H9 (cell line): Measurements from ENCODE around the gene SERPINB13. TPM values are rescaled to one million over a fixed set of nuclear protein-coding genes. Genes with fewer than 3 reads are reported as not detected.

Experiments used
- DNase-seq: peaks from one replicate; pipeline ENCODE4 v3.0.0-alpha.2; 2017
- H2AFZ ChIP-seq: one replicate; pipeline ENCODE4 v1.6.1; 2013; ENCODE audit warnings: mild to moderate bottlenecking, low read length, control low read depth, moderate library complexity
- H2AK5ac ChIP-seq: 2 replicates; pipeline ENCODE4 v1.6.1; 2013; ENCODE audit warnings: low read length, control low read depth, mixed read lengths; ENCODE audit not compliant: insufficient read length
- H2BK120ac ChIP-seq: one replicate; pipeline ENCODE4 v1.6.1; 2013; ENCODE audit warnings: low read depth, mild to moderate bottlenecking, low read length, control low read depth, inconsistent platforms; ENCODE audit not compliant: poor library complexity, severe bottlenecking
- H2BK12ac ChIP-seq: 2 replicates; pipeline ENCODE4 v1.6.1; 2013; ENCODE audit warnings: low read length, control low read depth, mixed read lengths, low read depth; ENCODE audit not compliant: insufficient read length
- H2BK15ac ChIP-seq: 2 replicates; pipeline ENCODE4 v1.6.1; 2013; ENCODE audit warnings: low read depth, low read length, control low read depth
- H2BK20ac ChIP-seq: one replicate; pipeline ENCODE4 v1.6.1; 2013; ENCODE audit warnings: low read depth, mild to moderate bottlenecking, low read length, control low read depth, inconsistent platforms; ENCODE audit not compliant: poor library complexity, severe bottlenecking
- H2BK5ac ChIP-seq: 2 replicates; pipeline ENCODE4 v1.6.1; 2013; ENCODE audit warnings: low read length, control low read depth, mixed read lengths; ENCODE audit not compliant: insufficient read length
- H3K14ac ChIP-seq: 2 replicates; pipeline ENCODE4 v1.6.1; 2013; ENCODE audit warnings: low read length, control low read depth; ENCODE audit not compliant: insufficient read depth
- H3K18ac ChIP-seq: 2 replicates; pipeline ENCODE4 v1.6.1; 2013; ENCODE audit warnings: low read depth, mild to moderate bottlenecking, mixed read lengths, low read length, control low read depth; ENCODE audit not compliant: insufficient read length
- H3K23ac ChIP-seq: 2 replicates; pipeline ENCODE4 v1.6.1; 2013; ENCODE audit warnings: low read length, control low read depth, mixed read lengths, low read depth; ENCODE audit not compliant: insufficient read length
- H3K23me2 ChIP-seq: 2 replicates; pipeline ENCODE4 v1.6.1; 2013; ENCODE audit warnings: low read depth, mild to moderate bottlenecking, mixed read lengths, low read length, control low read depth; ENCODE audit not compliant: insufficient read length, poor library complexity, severe bottlenecking
- H3K27ac ChIP-seq: 2 replicates; pipeline ENCODE4 v1.5.1; 2013; ENCODE audit warnings: low read length, control low read depth, mixed read lengths, low read depth; ENCODE audit not compliant: insufficient read length
- H3K27me3 ChIP-seq: 2 replicates; pipeline ENCODE4 v1.6.1; 2013; ENCODE audit warnings: low read length, control low read depth, inconsistent platforms; ENCODE audit not compliant: insufficient read depth
- H3K4ac ChIP-seq: 2 replicates; pipeline ENCODE4 v1.6.1; 2013; ENCODE audit warnings: low read depth, mild to moderate bottlenecking, control low read depth, inconsistent platforms, low read length, moderate library complexity
- H3K4me1 ChIP-seq: 2 replicates; pipeline ENCODE4 v1.6.1; 2013; ENCODE audit warnings: low read length, control low read depth, inconsistent platforms; ENCODE audit not compliant: insufficient read depth
- H3K4me2 ChIP-seq: 2 replicates; pipeline ENCODE4 v1.6.1; 2013; ENCODE audit warnings: low read length, control low read depth, mixed read lengths; ENCODE audit not compliant: insufficient read length, insufficient read depth
- H3K56ac ChIP-seq: 2 replicates; pipeline ENCODE4 v1.6.1; 2013; ENCODE audit warnings: low read depth, mild to moderate bottlenecking, mixed read lengths, low read length, control low read depth; ENCODE audit not compliant: insufficient read length
- H3K79me1 ChIP-seq: 2 replicates; pipeline ENCODE4 v1.6.1; 2013; ENCODE audit warnings: low read depth, mild to moderate bottlenecking, moderate library complexity, low read length, control low read depth, inconsistent platforms; ENCODE audit not compliant: insufficient read depth, poor library complexity, severe bottlenecking
- H3K79me2 ChIP-seq: 2 replicates; pipeline ENCODE4 v1.6.1; 2013; ENCODE audit warnings: low read length, control low read depth, inconsistent platforms; ENCODE audit not compliant: insufficient read depth
- H3K9ac ChIP-seq: 2 replicates; pipeline ENCODE4 v1.6.1; 2013; ENCODE audit warnings: low read length, control low read depth, mixed read lengths; ENCODE audit not compliant: insufficient read length; ENCODE audit errors: extremely low read depth
- H3K9me3 ChIP-seq: one replicate; pipeline ENCODE4 v1.6.1; 2013; ENCODE audit warnings: low read depth, low read length, inconsistent platforms; ENCODE audit not compliant: control insufficient read depth
- H3T11ph ChIP-seq: one replicate; pipeline ENCODE4 v1.6.1; 2013; ENCODE audit warnings: mild to moderate bottlenecking, low read length, control low read depth, inconsistent platforms
- H4K20me1 ChIP-seq: one replicate; pipeline ENCODE4 v1.6.1; 2013; ENCODE audit not compliant: control insufficient read depth, insufficient read length, insufficient read depth
- H4K5ac ChIP-seq: 2 replicates; pipeline ENCODE4 v1.6.1; 2013; ENCODE audit warnings: low read depth, mild to moderate bottlenecking, mixed read lengths, low read length, control low read depth; ENCODE audit not compliant: insufficient read length
- H4K8ac ChIP-seq: replicated peaks from 2 replicates; pipeline ENCODE4 v1.6.1; 2013; ENCODE audit warnings: low read length, control low read depth, mixed read lengths, low read depth; ENCODE audit not compliant: insufficient read length
- H4K91ac ChIP-seq: 2 replicates; pipeline ENCODE4 v1.6.1; 2013; ENCODE audit warnings: low read depth, mild to moderate bottlenecking, moderate library complexity, mixed read lengths, low read length, control low read depth; ENCODE audit not compliant: insufficient read length
- H3K27ac Mint-ChIP-seq, 3 experiments: 2 replicates in 2 of 3; 3 replicates in 1 of 3; pipeline ENCODE4 v1.8.0; 2020 to 2021; ENCODE audit warnings: mixed read lengths in 3 of 3, mild to moderate bottlenecking in 1 of 3, moderate library complexity in 1 of 3
- H3K27me3 Mint-ChIP-seq: 2 replicates; pipeline ENCODE4 v1.8.0; 2021; ENCODE audit warnings: low read depth, mild to moderate bottlenecking, moderate library complexity, mixed read lengths
- H3K36me3 Mint-ChIP-seq, 3 experiments: 2 replicates in 2 of 3; 3 replicates in 1 of 3; pipeline ENCODE4 v1.8.0; 2020 to 2021; ENCODE audit warnings: low read depth in 3 of 3, mixed read lengths in 3 of 3; ENCODE audit not compliant: insufficient read depth in 1 of 3
- H3K4me1 Mint-ChIP-seq, 2 experiments: 2 replicates each; pipeline ENCODE4 v1.8.0; 2020; ENCODE audit warnings: mixed read lengths in 2 of 2
- H3K4me3 Mint-ChIP-seq, 2 experiments: 2 replicates in 1 of 2; 3 replicates in 1 of 2; pipeline ENCODE4 v1.8.0; 2020 to 2021; ENCODE audit warnings: mild to moderate bottlenecking in 2 of 2, mixed read lengths in 2 of 2, moderate library complexity in 1 of 2
- H3K9me3 Mint-ChIP-seq, 2 experiments: 2 replicates in 1 of 2; 3 replicates in 1 of 2; pipeline ENCODE4 v1.8.0; 2020; ENCODE audit warnings: mild to moderate bottlenecking in 2 of 2, mixed read lengths in 2 of 2, moderate library complexity in 1 of 2
- WGBS: extraction: QIAGEN DNeasy Blood & Tissue Kit; methylation state at CpG from one replicate; pipeline ENCODE4 v1.1.7; 2013; ENCODE audit warnings: missing lambda C conversion rate, low lambda C conversion rate, mixed read lengths; ENCODE audit not compliant: insufficient read length; ENCODE audit errors: extremely low coverage; 5-methylcytosine and 5-hydroxymethylcytosine counted together
- total RNA-seq: library from RNA; stranded (reverse); gene quantifications from 2 replicates; pipeline ENCODE4 v1.2.1, GENCODE V29; 2021
- TF ChIP-seq, protein P1 (sequence below): fragments of 200-600 bp; sonication (generic); conservative IDR thresholded peaks from 3 replicates; pipeline ENCODE4 v1.8.0; 2021; ENCODE audit warnings: antibody characterized with exemption, mild to moderate bottlenecking

Gene SERPINB13
- total RNA-seq, 1 experiment from 2014 or later: not detected

DNA sequence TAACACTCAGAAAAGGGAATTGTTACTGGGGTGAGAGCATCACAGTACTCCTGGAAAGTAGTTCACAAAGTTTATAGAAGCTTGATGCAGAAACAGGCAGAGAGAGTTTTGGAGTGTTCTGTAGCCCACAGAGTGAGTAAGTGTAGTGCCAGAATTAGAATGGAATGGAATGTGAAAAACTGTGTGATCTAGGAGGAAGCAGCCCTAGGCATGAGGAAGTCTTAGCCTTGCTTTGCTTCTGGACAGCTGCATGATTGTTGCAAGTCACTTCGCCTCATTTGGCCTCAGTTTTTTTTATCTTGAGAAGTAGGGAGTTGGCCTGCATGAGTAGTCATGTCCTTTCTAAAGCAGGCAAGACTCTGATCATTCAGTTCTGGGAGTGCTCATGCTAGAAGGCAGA lies 34.1 kb upstream of the SERPINB13 start:
- Histone ChIP-seq H3K18ac (no peak overlapping the region), H2BK15ac (no peak overlapping the region), H4K20me1 (no peaks in the 10 kb centered on the region), H3K9me3 (no peaks in the 10 kb centered on the region), H2BK120ac (no peak overlapping the region), H2AFZ (no peak overlapping the region), H2BK12ac (no peak overlapping the region), H2AK5ac (no peak overlapping the region), H3K23me2 (no peaks in the 10 kb centered on the region), H3K27ac (no peak overlapping the region), H3T11ph (no peak overlapping the region), H2BK5ac (no peak overlapping the region), H3K79me2 (no peaks in the 10 kb centered on the region), H2BK20ac (no peak overlapping the region), H3K79me1 (no peaks in the 10 kb centered on the region), H4K91ac (no peak overlapping the region), H4K8ac (no peak overlapping the region), H3K4me1 (no peaks in the 10 kb centered on the region), H3K9ac (no peak overlapping the region), H3K4me2 (no peak overlapping the region), H3K56ac (no peak overlapping the region), H4K5ac (no peak overlapping the region), H3K23ac (no peak overlapping the region), H3K14ac (no peak overlapping the region), H3K27me3 (no peaks in the 10 kb centered on the region), H3K4ac (no peak overlapping the region)
- peaks cover 0 to 2% of the 10 kb centered on the region in 2 experiments; a peak in 1 of 4 replicates for H3K4me1 Mint-ChIP-seq
- H3K4me3 Mint-ChIP-seq: no peak overlapping the region
- no peak for DNase-seq
- no CpG with 5 or more reads among the region's 1 CpG for WGBS
- no peaks in the 10 kb centered on the region for H3K36me3 Mint-ChIP-seq
- no peak overlapping the region; a peak in 1 of 7 replicates for H3K27ac Mint-ChIP-seq
- no peaks in the 10 kb centered on the region for H3K27me3 Mint-ChIP-seq
- TF ChIP-seq, protein P1, sequence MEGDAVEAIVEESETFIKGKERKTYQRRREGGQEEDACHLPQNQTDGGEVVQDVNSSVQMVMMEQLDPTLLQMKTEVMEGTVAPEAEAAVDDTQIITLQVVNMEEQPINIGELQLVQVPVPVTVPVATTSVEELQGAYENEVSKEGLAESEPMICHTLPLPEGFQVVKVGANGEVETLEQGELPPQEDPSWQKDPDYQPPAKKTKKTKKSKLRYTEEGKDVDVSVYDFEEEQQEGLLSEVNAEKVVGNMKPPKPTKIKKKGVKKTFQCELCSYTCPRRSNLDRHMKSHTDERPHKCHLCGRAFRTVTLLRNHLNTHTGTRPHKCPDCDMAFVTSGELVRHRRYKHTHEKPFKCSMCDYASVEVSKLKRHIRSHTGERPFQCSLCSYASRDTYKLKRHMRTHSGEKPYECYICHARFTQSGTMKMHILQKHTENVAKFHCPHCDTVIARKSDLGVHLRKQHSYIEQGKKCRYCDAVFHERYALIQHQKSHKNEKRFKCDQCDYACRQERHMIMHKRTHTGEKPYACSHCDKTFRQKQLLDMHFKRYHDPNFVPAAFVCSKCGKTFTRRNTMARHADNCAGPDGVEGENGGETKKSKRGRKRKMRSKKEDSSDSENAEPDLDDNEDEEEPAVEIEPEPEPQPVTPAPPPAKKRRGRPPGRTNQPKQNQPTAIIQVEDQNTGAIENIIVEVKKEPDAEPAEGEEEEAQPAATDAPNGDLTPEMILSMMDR: no peak
- H3K9me3 Mint-ChIP-seq: no peaks in the 10 kb centered on the region
